Uterus (tissue), 4 donors: ENCODE measurements around the gene ZNF785. TPM values are rescaled to one million over a fixed set of nuclear protein-coding genes. Genes with fewer than 3 reads are reported as not detected.
"Not testable (repeated sequence)": the region's sequence is repeated elsewhere in the genome, so short reads cannot be mapped to it uniquely, and the experiment has no call there.

Source experiments
- DNase-seq, 2 donors: peaks; one replicate each; pipeline ENCODE4 v3.0.0-alpha.2; 2019 to 2020
- H3K27ac ChIP-seq, 2 donors: fragments of 200-600 bp; sonication (generic); 1 replicate in 1 of 2; 2 replicates in 1 of 2; pipeline ENCODE4 v1.5.1; 2016 to 2018
- H3K27me3 ChIP-seq, 2 donors: fragments of 200-600 bp; sonication (generic); one replicate each; pipeline ENCODE4 v1.5.1; 2018 to 2019; ENCODE audit warnings: control low read depth in 1 of 2
- H3K36me3 ChIP-seq, 2 donors: fragments of 200-600 bp; sonication (generic); one replicate each; pipeline ENCODE4 v1.5.1; 2019; ENCODE audit warnings: control low read depth in 1 of 2
- H3K4me1 ChIP-seq, 2 donors: fragments of 200-600 bp; sonication (generic); one replicate each; pipeline ENCODE4 v1.5.1; 2018 to 2019; ENCODE audit warnings: control low read depth in 1 of 2
- H3K4me3 ChIP-seq, 2 donors: fragments of 200-600 bp; sonication (generic); 1 replicate in 1 of 2; 2 replicates in 1 of 2; pipeline ENCODE4 v1.5.1; 2018 to 2019; ENCODE audit warnings: mild to moderate bottlenecking in 1 of 2
- H3K9me3 ChIP-seq, 2 donors: fragments of 200-600 bp; sonication (generic); one replicate each; pipeline ENCODE4 v1.5.1; 2019; ENCODE audit warnings: control low read depth in 1 of 2
- CTCF ChIP-seq, 4 experiments: fragments of 200-600 bp in 2 of 4; fragments of 450-650 bp in 2 of 4; sonication (generic) in 2 of 4; IDR thresholded peaks; one replicate each; pipeline ENCODE4 v1.5.1; 2016 to 2019; ENCODE audit warnings: antibody characterized with exemption in 4 of 4, mild to moderate bottlenecking in 2 of 4, moderate library complexity in 1 of 4
- POLR2A ChIP-seq, 2 donors: fragments of 450-650 bp; IDR thresholded peaks; one replicate each; pipeline ENCODE4 v1.6.1; 2016; ENCODE audit warnings: antibody characterized with exemption in 2 of 2, mild to moderate bottlenecking in 1 of 2, moderate library complexity in 1 of 2
- intact Hi-C: fragments of 100-400 bp; cut with DNase I; formaldehyde crosslinking; loops from one replicate; pipeline ENCODE4 v1.15.1; 2023; ENCODE audit warnings: low total_unique reads
- total RNA-seq, 4 donors: library from RNA; depleted of rRNA in 3 of 4; stranded (reverse); fragments of >200 nt in 3 of 4; gene quantifications; one replicate each; pipeline versions ENCODE4 v1.1.0 to v1.2.4, GENCODE V29; 2014 to 2023
- donor health status: DM: yes; HTN: yes; CAD: no.

ZNF785 gene
- total RNA-seq, 4 donors from 2014 or later, result 6.8 to 37.4 (median 15.2) TPM

- intact Hi-C loops, result no loop called here
- no peaks in the 10 kb centered on the region for H3K9me3 ChIP-seq
- H3K27ac ChIP-seq, result no peak overlapping the region
- H3K36me3 ChIP-seq, result no peaks in the 10 kb centered on the region
- no peak for DNase-seq
- no peaks in the 10 kb centered on the region for H3K27me3 ChIP-seq
- H3K4me3 ChIP-seq, result no peak overlapping the region
- H3K4me1 ChIP-seq, result no peaks in the 10 kb centered on the region
- no peak for TF ChIP-seq POLR2A (IDR thresholded peaks at IDR 0.05)
- TF ChIP-seq CTCF (IDR thresholded peaks at IDR 0.05), result no peak
These were observed 46.2 kb downstream of the ZNF785 start for GRCh38 chr16:30539000-30539964.

GRCh38 chr16:30536391-30537024, 49.0 kb downstream of the ZNF785 start:
- H3K4me1 ChIP-seq, H3K4me3 ChIP-seq, H3K27me3 ChIP-seq, DNase-seq, H3K9me3 ChIP-seq, intact Hi-C loops, H3K36me3 ChIP-seq: not testable (repeated sequence)
- H3K27ac ChIP-seq, result peak overlapping the region in 1 of 2 donors; percentile 96

GRCh38 chr16:30535777-30536190, 49.7 kb downstream of the ZNF785 start:
- Histone ChIP-seq H3K36me3 (no peaks in the 10 kb centered on the region), H3K4me3 (peak overlapping the region; percentile 51 to 81), H3K9me3 (no peaks in the 10 kb centered on the region), H3K27ac (peak overlapping the region; percentile 91 to 96), H3K27me3 (no peaks in the 10 kb centered on the region), H3K4me1 (no peaks in the 10 kb centered on the region)
- intact Hi-C loops, result no loop called here
- TF ChIP-seq CTCF (IDR thresholded peaks at IDR 0.05) (peak; percentile 55 to 71 (median 66)), POLR2A (IDR thresholded peaks at IDR 0.05) (no peak)
- DNase-seq, result peak; percentile 67 to 68

GRCh38 chr16:30535106-30535776, 50.3 kb downstream of the ZNF785 start:
- DNase-seq, result no peak
- Histone ChIP-seq H3K27ac (peak overlapping the region; percentile 91 to 96), H3K4me3 (peak overlapping the region; percentile 51 to 81), H3K4me1 (no peaks in the 10 kb centered on the region), H3K9me3 (no peaks in the 10 kb centered on the region), H3K27me3 (no peaks in the 10 kb centered on the region), H3K36me3 (no peaks in the 10 kb centered on the region)
- intact Hi-C loops, result no loop called here
- TF ChIP-seq POLR2A (IDR thresholded peaks at IDR 0.05) (no peak), CTCF (IDR thresholded peaks at IDR 0.05) (no peak)

GRCh38 chr16:30534368-30535105, 51.0 kb downstream of the ZNF785 start, which contains the start of gene ZNF747:
Gene ZNF747 (minus strand): TSS chr16:30534858. CDS start chr16:30534679, 179 bp downstream.
- H3K9me3 ChIP-seq, result no peaks in the 10 kb centered on the region
- TF ChIP-seq CTCF (IDR thresholded peaks at IDR 0.05) (peak in 1 of 4 experiments; percentile 22), POLR2A (IDR thresholded peaks at IDR 0.05) (peak; percentile 56 to 59)
- peak within 1 kb of the TSS; percentile 91 to 96 for H3K27ac ChIP-seq
- no peaks in the 10 kb centered on the region for H3K27me3 ChIP-seq
- no peaks in the 10 kb centered on the region for H3K36me3 ChIP-seq
- intact Hi-C loops, result no loop called here
- H3K4me3 ChIP-seq, result peak within 1 kb of the TSS; percentile 51 to 81
- peak; percentile 93 to 94 for DNase-seq
- no peaks in the 10 kb centered on the region for H3K4me1 ChIP-seq
